PC-3 (cell line): ENCODE measurements around the gene SAMD9L.

ENCODE experiments used
- CTCF ChIP-seq: fragments of 300-600 bp; sonication (generic); conservative IDR thresholded peaks from 2 replicates; pipeline ENCODE4 v1.5.1; 2017; ENCODE audit warnings: antibody characterized with exemption, low read depth, mild to moderate bottlenecking, low read length
- EZH2 ChIP-seq: fragments of 300-600 bp; sonication (generic); IDR thresholded peaks from one replicate; pipeline ENCODE4 v1.6.1; 2017; ENCODE audit warnings: antibody characterized with exemption, mild to moderate bottlenecking, low read length; ENCODE audit not compliant: unreplicated experiment

- no peak for TF ChIP-seq CTCF
- no peak for TF ChIP-seq EZH2
Observed at GRCh38 chr7:93164766-93165165, 16.6 kb upstream of the SAMD9L start.
